ENCODE data around the gene GLT6D1. TPM values are rescaled to one million over a fixed set of nuclear protein-coding genes. Genes with fewer than 3 reads are reported as not detected.

Gene GLT6D1
- total RNA-seq, 1 donor from 2014 or later: not detected

GRCh38 chr9:135590486-135591079 lies 48.8 kb downstream of the GLT6D1 start:
- H3K4me3 ChIP-seq (ENCODE audit: low read depth, low read length): no peak overlapping the region
- DNase-seq (ENCODE audit: low read depth): no peak
- TF ChIP-seq CTCF (conservative IDR thresholded peaks at IDR 0.05; ENCODE audit: low read depth, low read length): no peak

- no peak for TF ChIP-seq CTCF (conservative IDR thresholded peaks at IDR 0.05; ENCODE audit: low read depth, low read length)
- DNase-seq (ENCODE audit: low read depth): no peak
- H3K4me3 ChIP-seq (ENCODE audit: low read depth, low read length): no peak overlapping the region
These were observed 49.5 kb downstream of the GLT6D1 start for GRCh38 chr9:135589596-135590485.

GRCh38 chr9:135588886-135589595 lies 50.3 kb downstream of the GLT6D1 start:
- H3K4me3 ChIP-seq (ENCODE audit: low read depth, low read length): no peak overlapping the region
- TF ChIP-seq CTCF (conservative IDR thresholded peaks at IDR 0.05; ENCODE audit: low read depth, low read length): no peak
- no peak for DNase-seq (ENCODE audit: low read depth)

- no peak for TF ChIP-seq CTCF (conservative IDR thresholded peaks at IDR 0.05; ENCODE audit: low read depth, low read length)
- no peak for DNase-seq (ENCODE audit: low read depth)
- H3K4me3 ChIP-seq (ENCODE audit: low read depth, low read length): no peak overlapping the region
These were observed 51.0 kb downstream of the GLT6D1 start for GRCh38 chr9:135588371-135588770.

GRCh38 chr9:135587658-135588057 lies 51.7 kb downstream of the GLT6D1 start:
- no peak for TF ChIP-seq CTCF (conservative IDR thresholded peaks at IDR 0.05; ENCODE audit: low read depth, low read length)
- H3K4me3 ChIP-seq (ENCODE audit: low read depth, low read length): no peak overlapping the region
- no peak for DNase-seq (ENCODE audit: low read depth)

GRCh38 chr9:135586601-135587109 lies 52.7 kb downstream of the GLT6D1 start:
- no peak for TF ChIP-seq CTCF (conservative IDR thresholded peaks at IDR 0.05; ENCODE audit: low read depth, low read length)
- DNase-seq (ENCODE audit: low read depth): no peak
- no peak overlapping the region for H3K4me3 ChIP-seq (ENCODE audit: low read depth, low read length)
